Fibroblast of the aortic adventitia (primary cell): ENCODE results near the gene SPON1. TPM values are rescaled to one million over a fixed set of nuclear protein-coding genes. Genes with fewer than 3 reads are reported as not detected.

ENCODE experiments used
- DNase-seq: peaks from one replicate; pipeline ENCODE4 v3.0.0-alpha.2; 2010; ENCODE audit warnings: low read depth
- H3K4me3 ChIP-seq: 2 replicates; pipeline ENCODE4 v1.5.1; 2011; ENCODE audit warnings: low read depth, mild to moderate bottlenecking, control low read depth, low read length, moderate library complexity
- CTCF ChIP-seq: IDR thresholded peaks from 2 replicates; pipeline ENCODE4 v1.5.1; 2011; ENCODE audit warnings: mild to moderate bottlenecking, low read length, control low read depth, inconsistent platforms; ENCODE audit not compliant: insufficient read depth
- total RNA-seq: library from RNA; depleted of rRNA; stranded (reverse); fragments of >200 nt; gene quantifications from 2 replicates; pipeline ENCODE4 v1.2.3, GENCODE V29; 2012; ENCODE audit warnings: low replicate concordance

The SPON1 gene
- total RNA-seq, 1 donor = 3.5 TPM

GRCh38 chr11:14106303-14107049 lies 144.0 kb downstream of the SPON1 start:
- DNase-seq = no peak
- no peak for TF ChIP-seq CTCF
- H3K4me3 ChIP-seq = no peak overlapping the region

- DNase-seq = no peak
- TF ChIP-seq CTCF = no peak
- no peak overlapping the region for H3K4me3 ChIP-seq
Observed at GRCh38 chr11:14107050-14107430, 144.5 kb downstream of the SPON1 start.

- H3K4me3 ChIP-seq = no peak overlapping the region
- DNase-seq = no peak
- TF ChIP-seq CTCF = no peak
Observed at GRCh38 chr11:14109742-14110141, 147.2 kb downstream of the SPON1 start.

GRCh38 chr11:14110629-14111028 lies 148.1 kb downstream of the SPON1 start:
- no peak overlapping the region for H3K4me3 ChIP-seq
- TF ChIP-seq CTCF = no peak
- no peak for DNase-seq

- no peak overlapping the region for H3K4me3 ChIP-seq
- no peak for DNase-seq
- TF ChIP-seq CTCF = no peak
Observed at GRCh38 chr11:14111496-14111895, 149.0 kb downstream of the SPON1 start.

GRCh38 chr11:14112721-14113120 lies 150.2 kb downstream of the SPON1 start:
- DNase-seq = no peak
- no peak overlapping the region for H3K4me3 ChIP-seq
- TF ChIP-seq CTCF = no peak

- no peak overlapping the region for H3K4me3 ChIP-seq
- no peak for TF ChIP-seq CTCF
- no peak for DNase-seq
Observed at GRCh38 chr11:14114269-14114668, 151.7 kb downstream of the SPON1 start.
